H9 (cell line): ENCODE measurements around the gene KIT. TPM values are rescaled to one million over a fixed set of nuclear protein-coding genes. Genes with fewer than 3 reads are reported as not detected.

Experiments
- DNase-seq: peaks from one replicate; pipeline ENCODE4 v3.0.0-alpha.2; 2017
- H2AFZ ChIP-seq: one replicate; pipeline ENCODE4 v1.6.1; 2013; ENCODE audit warnings: mild to moderate bottlenecking, low read length, control low read depth, moderate library complexity
- H2AK5ac ChIP-seq: 2 replicates; pipeline ENCODE4 v1.6.1; 2013; ENCODE audit warnings: low read length, control low read depth, mixed read lengths; ENCODE audit not compliant: insufficient read length
- H2BK120ac ChIP-seq: one replicate; pipeline ENCODE4 v1.6.1; 2013; ENCODE audit warnings: low read depth, mild to moderate bottlenecking, low read length, control low read depth, inconsistent platforms; ENCODE audit not compliant: poor library complexity, severe bottlenecking
- H2BK12ac ChIP-seq: 2 replicates; pipeline ENCODE4 v1.6.1; 2013; ENCODE audit warnings: low read length, control low read depth, mixed read lengths, low read depth; ENCODE audit not compliant: insufficient read length
- H2BK15ac ChIP-seq: 2 replicates; pipeline ENCODE4 v1.6.1; 2013; ENCODE audit warnings: low read depth, low read length, control low read depth
- H2BK20ac ChIP-seq: one replicate; pipeline ENCODE4 v1.6.1; 2013; ENCODE audit warnings: low read depth, mild to moderate bottlenecking, low read length, control low read depth, inconsistent platforms; ENCODE audit not compliant: poor library complexity, severe bottlenecking
- H2BK5ac ChIP-seq: 2 replicates; pipeline ENCODE4 v1.6.1; 2013; ENCODE audit warnings: low read length, control low read depth, mixed read lengths; ENCODE audit not compliant: insufficient read length
- H3K14ac ChIP-seq: 2 replicates; pipeline ENCODE4 v1.6.1; 2013; ENCODE audit warnings: low read length, control low read depth; ENCODE audit not compliant: insufficient read depth
- H3K18ac ChIP-seq: 2 replicates; pipeline ENCODE4 v1.6.1; 2013; ENCODE audit warnings: low read depth, mild to moderate bottlenecking, mixed read lengths, low read length, control low read depth; ENCODE audit not compliant: insufficient read length
- H3K23ac ChIP-seq: 2 replicates; pipeline ENCODE4 v1.6.1; 2013; ENCODE audit warnings: low read length, control low read depth, mixed read lengths, low read depth; ENCODE audit not compliant: insufficient read length
- H3K23me2 ChIP-seq: 2 replicates; pipeline ENCODE4 v1.6.1; 2013; ENCODE audit warnings: low read depth, mild to moderate bottlenecking, mixed read lengths, low read length, control low read depth; ENCODE audit not compliant: insufficient read length, poor library complexity, severe bottlenecking
- H3K27ac ChIP-seq: 2 replicates; pipeline ENCODE4 v1.5.1; 2013; ENCODE audit warnings: low read length, control low read depth, mixed read lengths, low read depth; ENCODE audit not compliant: insufficient read length
- H3K27me3 ChIP-seq: 2 replicates; pipeline ENCODE4 v1.6.1; 2013; ENCODE audit warnings: low read length, control low read depth, inconsistent platforms; ENCODE audit not compliant: insufficient read depth
- H3K4ac ChIP-seq: 2 replicates; pipeline ENCODE4 v1.6.1; 2013; ENCODE audit warnings: low read depth, mild to moderate bottlenecking, control low read depth, inconsistent platforms, low read length, moderate library complexity
- H3K4me1 ChIP-seq: 2 replicates; pipeline ENCODE4 v1.6.1; 2013; ENCODE audit warnings: low read length, control low read depth, inconsistent platforms; ENCODE audit not compliant: insufficient read depth
- H3K4me2 ChIP-seq: 2 replicates; pipeline ENCODE4 v1.6.1; 2013; ENCODE audit warnings: low read length, control low read depth, mixed read lengths; ENCODE audit not compliant: insufficient read length, insufficient read depth
- H3K56ac ChIP-seq: 2 replicates; pipeline ENCODE4 v1.6.1; 2013; ENCODE audit warnings: low read depth, mild to moderate bottlenecking, mixed read lengths, low read length, control low read depth; ENCODE audit not compliant: insufficient read length
- H3K79me1 ChIP-seq: 2 replicates; pipeline ENCODE4 v1.6.1; 2013; ENCODE audit warnings: low read depth, mild to moderate bottlenecking, moderate library complexity, low read length, control low read depth, inconsistent platforms; ENCODE audit not compliant: insufficient read depth, poor library complexity, severe bottlenecking
- H3K79me2 ChIP-seq: 2 replicates; pipeline ENCODE4 v1.6.1; 2013; ENCODE audit warnings: low read length, control low read depth, inconsistent platforms; ENCODE audit not compliant: insufficient read depth
- H3K9ac ChIP-seq: 2 replicates; pipeline ENCODE4 v1.6.1; 2013; ENCODE audit warnings: low read length, control low read depth, mixed read lengths; ENCODE audit not compliant: insufficient read length; ENCODE audit errors: extremely low read depth
- H3K9me3 ChIP-seq: one replicate; pipeline ENCODE4 v1.6.1; 2013; ENCODE audit warnings: low read depth, low read length, inconsistent platforms; ENCODE audit not compliant: control insufficient read depth
- H3T11ph ChIP-seq: one replicate; pipeline ENCODE4 v1.6.1; 2013; ENCODE audit warnings: mild to moderate bottlenecking, low read length, control low read depth, inconsistent platforms
- H4K20me1 ChIP-seq: one replicate; pipeline ENCODE4 v1.6.1; 2013; ENCODE audit not compliant: control insufficient read depth, insufficient read length, insufficient read depth
- H4K5ac ChIP-seq: 2 replicates; pipeline ENCODE4 v1.6.1; 2013; ENCODE audit warnings: low read depth, mild to moderate bottlenecking, mixed read lengths, low read length, control low read depth; ENCODE audit not compliant: insufficient read length
- H4K8ac ChIP-seq: replicated peaks from 2 replicates; pipeline ENCODE4 v1.6.1; 2013; ENCODE audit warnings: low read length, control low read depth, mixed read lengths, low read depth; ENCODE audit not compliant: insufficient read length
- H4K91ac ChIP-seq: 2 replicates; pipeline ENCODE4 v1.6.1; 2013; ENCODE audit warnings: low read depth, mild to moderate bottlenecking, moderate library complexity, mixed read lengths, low read length, control low read depth; ENCODE audit not compliant: insufficient read length
- H3K27ac Mint-ChIP-seq, 3 experiments: 2 replicates in 2 of 3; 3 replicates in 1 of 3; pipeline ENCODE4 v1.8.0; 2020 to 2021; ENCODE audit warnings: mixed read lengths in 3 of 3, mild to moderate bottlenecking in 1 of 3, moderate library complexity in 1 of 3
- H3K27me3 Mint-ChIP-seq: 2 replicates; pipeline ENCODE4 v1.8.0; 2021; ENCODE audit warnings: low read depth, mild to moderate bottlenecking, moderate library complexity, mixed read lengths
- H3K36me3 Mint-ChIP-seq, 3 experiments: 2 replicates in 2 of 3; 3 replicates in 1 of 3; pipeline ENCODE4 v1.8.0; 2020 to 2021; ENCODE audit warnings: low read depth in 3 of 3, mixed read lengths in 3 of 3; ENCODE audit not compliant: insufficient read depth in 1 of 3
- H3K4me1 Mint-ChIP-seq, 2 experiments: 2 replicates each; pipeline ENCODE4 v1.8.0; 2020; ENCODE audit warnings: mixed read lengths in 2 of 2
- H3K4me3 Mint-ChIP-seq, 2 experiments: 2 replicates in 1 of 2; 3 replicates in 1 of 2; pipeline ENCODE4 v1.8.0; 2020 to 2021; ENCODE audit warnings: mild to moderate bottlenecking in 2 of 2, mixed read lengths in 2 of 2, moderate library complexity in 1 of 2
- H3K9me3 Mint-ChIP-seq, 2 experiments: 2 replicates in 1 of 2; 3 replicates in 1 of 2; pipeline ENCODE4 v1.8.0; 2020; ENCODE audit warnings: mild to moderate bottlenecking in 2 of 2, mixed read lengths in 2 of 2, moderate library complexity in 1 of 2
- CTCF ChIP-seq: fragments of 200-600 bp; sonication (generic); conservative IDR thresholded peaks from 3 replicates; pipeline ENCODE4 v1.8.0; 2021; ENCODE audit warnings: antibody characterized with exemption, mild to moderate bottlenecking
- WGBS: extraction: QIAGEN DNeasy Blood & Tissue Kit; methylation state at CpG from one replicate; pipeline ENCODE4 v1.1.7; 2013; ENCODE audit warnings: missing lambda C conversion rate, low lambda C conversion rate, mixed read lengths; ENCODE audit not compliant: insufficient read length; ENCODE audit errors: extremely low coverage; 5-methylcytosine and 5-hydroxymethylcytosine counted together
- total RNA-seq: library from RNA; stranded (reverse); gene quantifications from 2 replicates; pipeline ENCODE4 v1.2.1, GENCODE V29; 2021

The KIT gene
- total RNA-seq, 1 experiment from 2014 or later: 6.7 TPM

GRCh38 chr4:54620773-54621172 lies 37.0 kb upstream of the KIT start:
- Histone ChIP-seq H4K20me1 (no peaks in the 10 kb centered on the region), H4K8ac (no peak overlapping the region), H3K23ac (no peak overlapping the region), H4K91ac (no peak overlapping the region), H3K4me1 (no peaks in the 10 kb centered on the region), H2BK12ac (no peak overlapping the region), H4K5ac (no peak overlapping the region), H3K4me2 (no peak overlapping the region), H3K56ac (no peak overlapping the region), H3K23me2 (no peaks in the 10 kb centered on the region), H2BK20ac (no peak overlapping the region), H3K4ac (no peak overlapping the region), H3T11ph (no peak overlapping the region), H2AK5ac (no peak overlapping the region), H3K9me3 (no peaks in the 10 kb centered on the region), H3K14ac (no peak overlapping the region), H2BK5ac (no peak overlapping the region), H3K79me1 (no peaks in the 10 kb centered on the region), H2AFZ (no peak overlapping the region), H3K79me2 (no peaks in the 10 kb centered on the region), H2BK15ac (no peak overlapping the region), H3K18ac (no peak overlapping the region), H3K27ac (no peak overlapping the region), H3K27me3 (no peaks in the 10 kb centered on the region), H2BK120ac (no peak overlapping the region), H3K9ac (no peak overlapping the region)
- H3K27ac Mint-ChIP-seq: no peak overlapping the region
- peaks cover 0 to 4% of the 10 kb centered on the region in 2 experiments; a peak in 1 of 5 replicates for H3K9me3 Mint-ChIP-seq
- DNase-seq: no peak
- peaks cover 4 to 5% of the 10 kb centered on the region in 2 experiments; a peak in 3 of 4 replicates for H3K4me1 Mint-ChIP-seq
- TF ChIP-seq CTCF: no peak
- no CpG with 5 or more reads among the region's 3 CpGs for WGBS
- H3K4me3 Mint-ChIP-seq: no peak overlapping the region
- H3K27me3 Mint-ChIP-seq: no peaks in the 10 kb centered on the region
- H3K36me3 Mint-ChIP-seq: no peaks in the 10 kb centered on the region
